ENCODE results near the gene OAS2. TPM values are rescaled to one million over a fixed set of nuclear protein-coding genes. Genes with fewer than 3 reads are reported as not detected.

Gene OAS2
- total and polyA plus RNA-seq, 2 experiments from 2014 or later: 0.50 TPM; not detected in 1

GRCh38 chr12:113022563-113023297, 44.4 kb downstream of the OAS2 start:
- WGBS (ENCODE audit: low lambda C conversion rate, missing lambda C conversion rate): 90% methylated on average over 3 of the region's 3 CpGs
- no peaks in the 10 kb centered on the region for H4K20me1 ChIP-seq (ENCODE audit: insufficient read depth, poor library complexity, severe bottlenecking)
- H3K9me2 ChIP-seq (replicated peaks; ENCODE audit: insufficient read depth): no peaks in the 10 kb centered on the region
- H3K9me3 ChIP-seq (ENCODE audit: low read depth): no peaks in the 10 kb centered on the region
- H3K27me3 ChIP-seq: peaks cover 8% of the 10 kb centered on the region
- H3K4me3 ChIP-seq: no peak overlapping the region
- no peak for DNase-seq (ENCODE audit: low spot score)
- H3K36me3 ChIP-seq (replicated peaks; ENCODE audit: insufficient read depth, low read depth): no peaks in the 10 kb centered on the region
- no peak overlapping the region for H2AFZ ChIP-seq
- H3K4me1 ChIP-seq (ENCODE audit: insufficient read depth): no peaks in the 10 kb centered on the region
- TF ChIP-seq EZH2phosphoT487 (IDR thresholded peaks at IDR 0.05; ENCODE audit: low read depth, severe bottlenecking, unreplicated experiment) (no peak), EZH2 (IDR thresholded peaks at IDR 0.05; ENCODE audit: borderline replicate concordance) (no peak), CTCF (IDR thresholded peaks at IDR 0.05; ENCODE audit: poor library complexity) (no peak)
- H3K79me2 ChIP-seq: no peaks in the 10 kb centered on the region
- no peak overlapping the region for H3K4me2 ChIP-seq
- H3K27ac ChIP-seq: no peak overlapping the region

- Histone ChIP-seq H3K36me3 (replicated peaks; ENCODE audit: insufficient read depth, low read depth) (no peaks in the 10 kb centered on the region), H3K9me2 (replicated peaks; ENCODE audit: insufficient read depth) (no peaks in the 10 kb centered on the region), H4K20me1 (ENCODE audit: insufficient read depth, poor library complexity, severe bottlenecking) (no peaks in the 10 kb centered on the region), H3K9me3 (ENCODE audit: low read depth) (no peaks in the 10 kb centered on the region), H2AFZ (no peak overlapping the region), H3K4me3 (no peak overlapping the region), H3K79me2 (no peaks in the 10 kb centered on the region), H3K4me2 (no peak overlapping the region), H3K27ac (no peak overlapping the region), H3K27me3 (no peaks in the 10 kb centered on the region), H3K4me1 (ENCODE audit: insufficient read depth) (no peaks in the 10 kb centered on the region)
- no peak for DNase-seq (ENCODE audit: low spot score)
- TF ChIP-seq EZH2 (IDR thresholded peaks at IDR 0.05; ENCODE audit: borderline replicate concordance) (no peak), CTCF (IDR thresholded peaks at IDR 0.05; ENCODE audit: poor library complexity) (no peak), EZH2phosphoT487 (IDR thresholded peaks at IDR 0.05; ENCODE audit: low read depth, severe bottlenecking, unreplicated experiment) (no peak)
- 75% methylated on average over 4 of the region's 4 CpGs for WGBS (ENCODE audit: low lambda C conversion rate, missing lambda C conversion rate)
Measured at GRCh38 chr12:113027726-113028125, 49.4 kb downstream of the OAS2 start.

DNA sequence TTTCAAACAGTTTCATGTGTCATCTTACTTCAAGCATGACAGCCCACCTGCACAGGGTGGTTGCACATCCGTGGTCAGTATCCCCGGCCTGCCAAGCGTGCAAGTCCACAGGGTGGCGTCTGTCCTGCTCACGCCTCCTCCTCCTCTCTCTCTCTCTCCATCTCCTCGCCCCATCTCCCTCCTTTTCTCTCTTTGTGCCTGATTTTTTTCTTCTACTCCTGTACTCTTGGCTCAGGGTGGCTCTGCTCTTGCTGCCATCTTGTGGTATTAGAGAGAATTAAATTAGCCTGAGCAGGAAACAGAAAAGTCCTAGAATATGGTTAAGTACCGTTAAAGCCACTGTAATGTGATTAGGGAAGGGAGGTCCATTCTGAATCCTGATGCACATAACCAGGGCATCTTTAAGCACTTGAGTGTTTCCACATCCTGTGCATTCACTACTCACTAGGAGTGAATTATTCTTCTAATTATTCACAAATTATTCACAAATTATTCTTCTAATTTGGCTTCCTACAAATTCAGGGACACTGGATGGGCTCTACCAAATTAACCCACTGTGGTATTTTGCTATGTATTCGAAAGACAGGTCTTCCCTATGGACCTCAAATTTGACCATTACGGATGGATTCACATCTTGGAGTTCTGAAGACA, 52.7 kb downstream of the OAS2 start:
- Histone ChIP-seq H3K4me3 (no peak overlapping the region), H3K36me3 (replicated peaks; ENCODE audit: insufficient read depth, low read depth) (no peaks in the 10 kb centered on the region), H2AFZ (no peak overlapping the region), H3K27me3 (no peaks in the 10 kb centered on the region), H3K27ac (no peak overlapping the region), H4K20me1 (ENCODE audit: insufficient read depth, poor library complexity, severe bottlenecking) (no peaks in the 10 kb centered on the region), H3K79me2 (no peaks in the 10 kb centered on the region), H3K9me2 (replicated peaks; ENCODE audit: insufficient read depth) (no peaks in the 10 kb centered on the region), H3K4me1 (ENCODE audit: insufficient read depth) (no peaks in the 10 kb centered on the region), H3K9me3 (ENCODE audit: low read depth) (no peaks in the 10 kb centered on the region), H3K4me2 (no peak overlapping the region)
- WGBS (ENCODE audit: low lambda C conversion rate, missing lambda C conversion rate): 10% methylated on average over 9 of the region's 9 CpGs
- DNase-seq (ENCODE audit: low spot score): peak; percentile 72
- TF ChIP-seq EZH2phosphoT487 (IDR thresholded peaks at IDR 0.05; ENCODE audit: low read depth, severe bottlenecking, unreplicated experiment) (no peak), CTCF (IDR thresholded peaks at IDR 0.05; ENCODE audit: poor library complexity) (peak; percentile 83)

Data from hepatocyte (in vitro differentiated cells).